ENCODE data around the gene FAM98B.

Gene FAM98B

DNA sequence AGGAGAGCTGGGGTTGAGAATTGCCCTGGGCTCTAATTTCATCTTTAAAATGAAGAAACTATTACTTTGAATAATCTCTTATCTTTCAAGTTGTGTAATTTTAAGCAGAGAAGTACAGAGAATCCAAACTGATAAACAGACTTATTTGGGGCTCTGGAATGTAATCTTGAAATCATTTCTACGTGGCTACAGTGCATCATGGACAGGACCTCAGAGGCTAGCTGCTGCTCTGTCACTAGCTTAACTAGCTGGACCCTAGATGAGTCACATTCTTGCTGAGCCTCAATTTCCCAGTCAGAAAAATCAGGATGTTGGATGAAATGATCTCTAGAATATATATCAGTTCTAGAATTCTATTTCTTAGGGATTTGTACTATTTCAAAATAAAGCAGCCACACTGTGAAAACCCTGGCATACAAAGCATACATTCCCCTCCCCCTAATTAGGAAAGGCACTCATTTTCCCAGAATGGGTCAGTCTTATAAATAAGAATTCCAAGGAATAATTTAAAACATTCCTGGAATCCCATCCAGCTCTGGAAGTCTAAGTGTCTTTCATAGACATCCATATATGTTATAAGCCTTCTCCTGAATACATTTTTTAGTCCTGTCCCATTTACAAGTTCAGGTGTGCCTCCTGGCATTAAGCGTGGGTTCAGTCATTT is 63.5 kb downstream of the FAM98B start:
- DNase-seq (ENCODE audit: insufficient read length, low spot score): no peak
- TF ChIP-seq, protein P1, sequence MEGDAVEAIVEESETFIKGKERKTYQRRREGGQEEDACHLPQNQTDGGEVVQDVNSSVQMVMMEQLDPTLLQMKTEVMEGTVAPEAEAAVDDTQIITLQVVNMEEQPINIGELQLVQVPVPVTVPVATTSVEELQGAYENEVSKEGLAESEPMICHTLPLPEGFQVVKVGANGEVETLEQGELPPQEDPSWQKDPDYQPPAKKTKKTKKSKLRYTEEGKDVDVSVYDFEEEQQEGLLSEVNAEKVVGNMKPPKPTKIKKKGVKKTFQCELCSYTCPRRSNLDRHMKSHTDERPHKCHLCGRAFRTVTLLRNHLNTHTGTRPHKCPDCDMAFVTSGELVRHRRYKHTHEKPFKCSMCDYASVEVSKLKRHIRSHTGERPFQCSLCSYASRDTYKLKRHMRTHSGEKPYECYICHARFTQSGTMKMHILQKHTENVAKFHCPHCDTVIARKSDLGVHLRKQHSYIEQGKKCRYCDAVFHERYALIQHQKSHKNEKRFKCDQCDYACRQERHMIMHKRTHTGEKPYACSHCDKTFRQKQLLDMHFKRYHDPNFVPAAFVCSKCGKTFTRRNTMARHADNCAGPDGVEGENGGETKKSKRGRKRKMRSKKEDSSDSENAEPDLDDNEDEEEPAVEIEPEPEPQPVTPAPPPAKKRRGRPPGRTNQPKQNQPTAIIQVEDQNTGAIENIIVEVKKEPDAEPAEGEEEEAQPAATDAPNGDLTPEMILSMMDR (IDR thresholded peaks at IDR 0.05; ENCODE audit: insufficient read depth, missing control alignments): no peak
- no peak for FAIRE-seq

GRCh38 chr15:38518084-38518483 is 64.2 kb downstream of the FAM98B start:
- TF ChIP-seq, protein P1 (IDR thresholded peaks at IDR 0.05; ENCODE audit: insufficient read depth, missing control alignments): no peak
- FAIRE-seq (no peak), DNase-seq (ENCODE audit: insufficient read length, low spot score) (no peak)

DNA sequence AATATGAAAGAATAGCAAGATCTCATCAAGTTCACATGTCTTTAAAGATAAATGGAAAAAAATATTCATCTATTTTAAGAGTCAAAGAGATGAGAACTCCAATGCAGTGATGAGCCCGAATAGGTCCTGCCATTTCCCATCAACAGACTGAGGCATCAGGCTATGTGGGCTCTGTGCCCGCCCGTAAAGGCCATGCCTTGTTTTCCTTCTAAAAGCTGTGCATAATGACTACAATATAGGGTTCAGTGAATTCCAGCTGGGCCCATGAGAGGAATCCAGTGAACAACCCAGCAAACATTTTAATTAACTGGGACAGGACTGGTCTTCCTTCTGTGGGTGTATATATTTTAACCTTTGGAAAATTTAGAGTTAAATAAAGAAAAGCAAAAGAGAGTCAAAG is 66.1 kb downstream of the FAM98B start:
- TF ChIP-seq, protein P1 (IDR thresholded peaks at IDR 0.05; ENCODE audit: insufficient read depth, missing control alignments): no peak
- DNase-seq (ENCODE audit: insufficient read length, low spot score) (no peak), FAIRE-seq (no peak)

GRCh38 chr15:38521316-38521715 is 67.4 kb downstream of the FAM98B start:
- TF ChIP-seq, protein P1 (IDR thresholded peaks at IDR 0.05; ENCODE audit: insufficient read depth, missing control alignments): no peak
- FAIRE-seq: no peak
- no peak for DNase-seq (ENCODE audit: insufficient read length, low spot score)

DNA sequence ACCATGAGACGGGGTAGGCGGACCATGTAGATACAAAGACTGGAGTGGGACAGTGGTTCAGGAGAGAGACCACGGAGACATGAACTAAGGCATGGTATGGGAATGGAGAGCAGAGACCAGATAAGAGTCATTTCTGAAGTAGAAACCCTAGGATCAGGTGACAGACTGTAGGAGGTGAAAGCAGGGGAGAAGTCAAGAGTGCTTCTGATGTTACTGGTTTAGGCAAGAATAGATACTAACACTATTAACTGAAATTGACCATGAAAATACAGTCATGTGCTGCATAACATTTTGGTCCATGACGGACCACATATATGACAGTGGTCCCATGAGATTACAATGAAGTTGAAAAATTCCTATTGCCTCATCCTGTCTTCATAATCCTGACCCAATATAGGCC is 69.0 kb downstream of the FAM98B start:
- TF ChIP-seq, protein P1 (IDR thresholded peaks at IDR 0.05; ENCODE audit: insufficient read depth, missing control alignments): no peak
- DNase-seq (ENCODE audit: insufficient read length, low spot score): no peak
- FAIRE-seq: no peak

DNA sequence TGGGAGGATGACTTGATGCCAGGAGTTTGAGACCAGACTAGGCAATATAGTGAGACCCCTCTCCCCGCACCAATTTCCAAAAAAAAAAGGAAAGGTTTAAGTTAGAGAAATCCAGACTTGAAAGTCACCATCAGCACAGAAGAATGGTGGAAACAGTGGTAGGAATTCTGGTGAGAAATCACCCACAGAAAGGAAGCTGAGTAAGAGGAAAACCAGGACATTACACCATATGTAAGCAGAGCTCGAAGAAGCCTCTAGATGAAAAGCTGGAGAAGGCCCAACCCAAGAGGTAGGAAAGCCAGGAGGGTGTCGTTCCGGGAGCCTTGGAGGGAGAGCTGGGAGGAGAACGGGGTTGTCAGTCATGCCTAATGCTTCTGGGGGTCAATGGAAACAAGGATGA is 70.2 kb downstream of the FAM98B start:
- no peak for FAIRE-seq
- TF ChIP-seq, protein P1 (IDR thresholded peaks at IDR 0.05; ENCODE audit: insufficient read depth, missing control alignments): no peak

DNA sequence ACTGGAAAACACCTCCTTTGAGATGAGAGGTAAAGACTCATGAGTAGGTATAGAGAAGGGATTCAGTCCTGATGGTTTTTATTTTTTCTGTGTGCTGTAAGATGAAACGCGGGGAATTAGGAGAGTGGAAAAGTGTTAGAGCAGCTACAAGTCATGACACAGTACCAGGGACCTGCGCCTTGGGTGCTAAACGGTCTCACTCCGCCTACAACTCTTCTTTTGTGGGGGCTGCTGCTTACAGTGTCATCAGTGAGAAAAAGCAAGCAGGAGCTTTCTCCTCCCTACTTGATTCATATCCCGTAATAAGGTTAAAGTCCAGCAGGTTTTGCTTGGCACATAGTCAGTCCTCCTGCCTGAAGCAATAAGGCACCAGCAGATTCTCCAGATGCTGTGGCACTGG is 71.6 kb downstream of the FAM98B start:
- FAIRE-seq: no peak
- DNase-seq (ENCODE audit: insufficient read length, low spot score): no peak
- TF ChIP-seq, protein P1 (IDR thresholded peaks at IDR 0.05; ENCODE audit: insufficient read depth, missing control alignments): no peak

More for the DNA sequence above, 70.2 kb downstream of the FAM98B start:
- DNase-seq (ENCODE audit: insufficient read length, low spot score): no peak
